Esophagus mucosa (tissue), 1 donor: ENCODE measurements around the gene CABS1. TPM values are rescaled to one million over a fixed set of nuclear protein-coding genes. Genes with fewer than 3 reads are reported as not detected.

ENCODE experiments used
- total RNA-seq: library from RNA; stranded (reverse); gene quantifications from one replicate; pipeline ENCODE4 v1.2.4, GENCODE V29; 2023
- donor health status: DM: yes; HTN: yes; CAD: no.

CABS1 gene
- total RNA-seq, 1 donor from 2014 or later: not detected

Other genes starting within 250 kb of the CABS1 start
- not detected for gene PRR27, start 180.7 kb upstream of the CABS1 start, total RNA-seq
- not detected for gene ODAM, start 139.3 kb upstream of the CABS1 start, total RNA-seq
- 53.0 TPM for gene FDCSP, start 108.9 kb upstream of the CABS1 start, total RNA-seq
- gene CSN3, start 92.4 kb upstream of the CABS1 start, total RNA-seq: not detected
- gene SMR3A, start 25.8 kb downstream of the CABS1 start, total RNA-seq: not detected
- not detected for gene SMR3B, start 48.1 kb downstream of the CABS1 start, total RNA-seq
- not detected for gene OPRPN, start 63.0 kb downstream of the CABS1 start, total RNA-seq
- not detected for gene MUC7, start 137.2 kb downstream of the CABS1 start, total RNA-seq
- gene AMTN, start 183.6 kb downstream of the CABS1 start, total RNA-seq: not detected